Neuron (in vitro differentiated cells): ENCODE results near the gene SPDYE17.
"Not testable (repeated sequence)": the region's sequence is repeated elsewhere in the genome, so short reads cannot be mapped to it uniquely, and the experiment has no call there.

Experiments used
- H2AFZ ChIP-seq: one replicate; pipeline ENCODE4 v1.6.1; 2013; ENCODE audit warnings: low read depth, mild to moderate bottlenecking, inconsistent platforms, low read length, moderate library complexity
- H3K27me3 ChIP-seq: one replicate; pipeline ENCODE4 v1.6.1; 2013; ENCODE audit warnings: low read length; ENCODE audit not compliant: insufficient read depth
- H3K36me3 ChIP-seq: one replicate; pipeline ENCODE4 v1.6.1; 2013; ENCODE audit warnings: low read length; ENCODE audit not compliant: insufficient read depth
- H3K4me1 ChIP-seq: one replicate; pipeline ENCODE4 v1.6.1; 2013; ENCODE audit warnings: low read length; ENCODE audit not compliant: insufficient read depth
- H3K4me3 ChIP-seq: 2 replicates; pipeline ENCODE4 v1.5.1; 2013; ENCODE audit warnings: mild to moderate bottlenecking, low read length, moderate library complexity
- H3K9me3 ChIP-seq: one replicate; pipeline ENCODE4 v1.6.1; 2013; ENCODE audit warnings: low read length

SPDYE17 gene

GRCh38 chr7:77006127-77007110 is 25.7 kb downstream of the SPDYE17 start:
- H3K36me3 ChIP-seq, H3K4me1 ChIP-seq, H3K27me3 ChIP-seq, H3K9me3 ChIP-seq, H2AFZ ChIP-seq, H3K4me3 ChIP-seq: not testable (repeated sequence)

DNA sequence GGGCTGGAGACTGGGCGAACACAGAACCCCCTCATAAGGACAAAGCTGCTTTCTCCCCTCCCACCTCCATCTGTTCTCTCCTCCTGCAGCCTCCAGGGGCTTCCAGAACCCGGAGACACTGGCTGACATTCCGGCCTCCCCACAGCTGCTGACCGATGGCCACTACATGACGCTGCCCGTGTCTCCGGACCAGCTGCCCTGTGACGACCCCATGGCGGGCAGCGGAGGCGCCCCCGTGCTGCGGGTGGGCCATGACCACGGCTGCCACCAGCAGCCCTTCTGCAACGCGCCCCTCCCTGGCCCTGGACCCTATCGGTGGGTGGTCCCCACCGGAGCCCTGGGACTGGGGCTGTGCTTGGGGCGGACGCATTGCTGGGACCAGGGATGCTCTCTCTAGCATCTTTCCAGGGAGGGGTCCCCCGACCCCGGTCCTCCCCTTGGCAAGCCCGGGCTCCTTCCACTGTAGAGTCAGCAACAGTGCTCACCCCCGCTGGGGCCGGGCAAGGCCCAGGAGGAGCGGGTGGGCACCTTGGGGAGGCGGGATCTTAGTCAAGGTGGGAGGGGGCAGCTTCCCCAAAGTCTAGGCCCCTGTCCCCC is 26.6 kb downstream of the SPDYE17 start:
- H3K4me3 ChIP-seq, H3K36me3 ChIP-seq, H2AFZ ChIP-seq, H3K4me1 ChIP-seq, H3K9me3 ChIP-seq, H3K27me3 ChIP-seq: not testable (repeated sequence)

- H3K4me3 ChIP-seq, H3K36me3 ChIP-seq, H3K9me3 ChIP-seq, H3K27me3 ChIP-seq, H2AFZ ChIP-seq, H3K4me1 ChIP-seq: not testable (repeated sequence)
These were observed 28.0 kb downstream of the SPDYE17 start for GRCh38 chr7:77004151-77004550.

GRCh38 chr7:77003241-77003640 is 28.9 kb downstream of the SPDYE17 start:
- not testable (repeated sequence) for H3K4me1 ChIP-seq, H3K4me3 ChIP-seq, H3K27me3 ChIP-seq

GRCh38 chr7:77002678-77003233 is 29.4 kb downstream of the SPDYE17 start:
- not testable (repeated sequence) for H3K9me3 ChIP-seq, H3K4me3 ChIP-seq, H3K4me1 ChIP-seq, H2AFZ ChIP-seq, H3K36me3 ChIP-seq, H3K27me3 ChIP-seq

More at GRCh38 chr7:77003241-77003640, 28.9 kb downstream of the SPDYE17 start:
- H3K9me3 ChIP-seq, H2AFZ ChIP-seq, H3K36me3 ChIP-seq: not testable (repeated sequence)

DNA sequence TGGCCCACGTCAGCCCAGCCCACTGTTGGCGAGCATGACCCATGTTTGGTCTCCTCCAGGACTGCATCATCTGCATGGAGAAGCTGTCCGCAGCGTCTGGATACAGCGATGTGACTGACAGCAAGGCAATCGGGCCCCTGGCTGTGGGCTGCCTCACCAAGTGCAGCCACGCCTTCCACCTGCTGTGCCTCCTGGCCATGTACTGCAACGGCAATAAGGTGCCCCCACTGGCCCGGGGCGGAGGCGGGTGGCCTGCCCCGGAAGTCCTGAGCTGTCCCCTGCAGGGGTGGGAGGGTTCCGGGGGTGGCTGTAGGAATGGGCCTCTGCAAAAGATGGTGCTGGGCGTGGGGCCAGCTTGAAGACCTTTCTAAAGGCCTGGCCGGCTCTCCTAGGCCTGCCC is 30.1 kb downstream of the SPDYE17 start:
- H3K36me3 ChIP-seq, H3K4me3 ChIP-seq, H3K9me3 ChIP-seq, H2AFZ ChIP-seq, H3K4me1 ChIP-seq, H3K27me3 ChIP-seq: not testable (repeated sequence)

- H3K4me3 ChIP-seq, H2AFZ ChIP-seq, H3K36me3 ChIP-seq, H3K4me1 ChIP-seq, H3K27me3 ChIP-seq, H3K9me3 ChIP-seq: not testable (repeated sequence)
These were observed 32.6 kb downstream of the SPDYE17 start for GRCh38 chr7:76999474-77000107.

DNA sequence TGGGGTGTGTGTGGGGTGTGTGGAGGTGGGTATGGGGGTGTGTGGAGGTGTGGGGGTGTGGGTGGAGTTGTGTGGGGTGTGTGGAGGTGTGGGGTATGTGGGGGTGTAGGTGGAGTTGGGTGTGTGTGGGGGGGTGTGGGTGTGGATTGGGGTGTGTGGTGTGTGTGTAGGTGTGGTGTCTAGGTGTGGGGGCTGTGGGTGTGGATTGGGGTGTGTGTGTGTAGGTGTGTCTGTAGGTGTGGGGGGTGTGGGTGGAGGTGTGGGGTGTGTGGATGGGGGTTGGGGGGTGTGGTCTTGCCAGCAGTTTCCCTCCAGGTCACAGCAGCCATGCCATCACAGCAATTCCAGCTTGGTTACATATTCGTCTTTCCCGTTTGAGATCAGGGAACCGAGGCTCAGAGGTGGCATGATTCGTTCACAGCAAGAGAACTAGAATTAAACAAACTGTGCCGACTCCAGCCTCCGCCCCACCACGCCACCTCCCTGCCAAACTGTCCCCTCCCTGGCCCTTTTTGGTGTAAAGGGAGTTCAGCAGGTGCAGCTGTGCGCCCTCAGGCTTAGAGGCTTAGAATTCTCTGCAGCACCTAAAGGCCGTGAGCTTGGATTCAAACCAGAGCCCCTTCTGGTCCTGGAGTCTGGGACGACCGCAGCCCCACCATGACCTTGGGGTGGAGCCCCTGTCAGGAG is 33.3 kb downstream of the SPDYE17 start:
- not testable (repeated sequence) for H3K27me3 ChIP-seq, H3K4me1 ChIP-seq, H3K9me3 ChIP-seq, H2AFZ ChIP-seq, H3K4me3 ChIP-seq, H3K36me3 ChIP-seq

DNA sequence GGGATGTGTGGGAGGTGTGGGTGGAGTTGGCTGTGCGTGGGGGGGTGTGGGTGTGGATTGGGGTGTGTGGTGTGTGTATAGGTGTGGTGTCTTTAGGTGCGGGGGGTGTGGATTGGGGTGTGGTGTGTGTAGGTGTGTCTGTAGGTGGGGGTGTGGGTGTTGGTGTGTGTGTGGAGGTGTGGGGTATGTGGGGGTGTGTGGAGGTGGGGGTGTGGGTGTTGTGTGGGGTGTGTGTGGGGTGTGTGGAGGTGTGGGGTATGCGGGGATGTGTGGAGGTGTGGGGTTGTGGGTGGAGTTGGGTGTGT is 33.9 kb downstream of the SPDYE17 start:
- no peaks in the 10 kb centered on the region for H3K9me3 ChIP-seq
- H2AFZ ChIP-seq, result no peak overlapping the region

GRCh38 chr7:76997381-76998284 is 34.5 kb downstream of the SPDYE17 start:
- Histone ChIP-seq H3K4me3 (no peak overlapping the region), H3K9me3 (no peaks in the 10 kb centered on the region), H3K27me3 (no peaks in the 10 kb centered on the region), H3K4me1 (no peaks in the 10 kb centered on the region), H3K36me3 (peaks cover 2% of the 10 kb centered on the region), H2AFZ (no peak overlapping the region)

More for the DNA sequence above, 33.9 kb downstream of the SPDYE17 start:
- no peaks in the 10 kb centered on the region for H3K27me3 ChIP-seq
- no peaks in the 10 kb centered on the region for H3K4me1 ChIP-seq
- peaks cover 2% of the 10 kb centered on the region for H3K36me3 ChIP-seq
- no peak overlapping the region for H3K4me3 ChIP-seq

DNA sequence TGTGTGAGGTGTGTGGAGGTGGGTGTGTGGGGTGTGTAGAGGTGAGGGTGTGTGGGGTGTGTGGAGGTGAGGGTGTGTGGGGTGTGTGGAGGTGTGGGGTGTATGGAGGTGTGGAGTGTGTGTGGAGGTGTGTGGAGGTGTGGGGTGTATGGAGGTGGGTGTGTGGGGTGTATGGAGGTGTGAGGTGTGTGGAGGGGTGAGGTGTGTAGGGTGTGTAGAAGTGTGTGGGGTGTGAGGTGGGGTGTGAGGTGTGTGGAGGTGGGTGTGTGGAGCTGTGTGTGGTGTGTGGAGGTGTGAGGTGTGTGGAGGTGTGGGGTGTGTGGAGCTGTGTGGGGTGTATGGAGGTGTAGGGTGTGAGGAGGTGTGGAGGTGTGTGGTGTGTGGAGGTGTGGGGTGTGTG is 35.2 kb downstream of the SPDYE17 start:
- H3K27me3 ChIP-seq, result not testable (repeated sequence)

DNA sequence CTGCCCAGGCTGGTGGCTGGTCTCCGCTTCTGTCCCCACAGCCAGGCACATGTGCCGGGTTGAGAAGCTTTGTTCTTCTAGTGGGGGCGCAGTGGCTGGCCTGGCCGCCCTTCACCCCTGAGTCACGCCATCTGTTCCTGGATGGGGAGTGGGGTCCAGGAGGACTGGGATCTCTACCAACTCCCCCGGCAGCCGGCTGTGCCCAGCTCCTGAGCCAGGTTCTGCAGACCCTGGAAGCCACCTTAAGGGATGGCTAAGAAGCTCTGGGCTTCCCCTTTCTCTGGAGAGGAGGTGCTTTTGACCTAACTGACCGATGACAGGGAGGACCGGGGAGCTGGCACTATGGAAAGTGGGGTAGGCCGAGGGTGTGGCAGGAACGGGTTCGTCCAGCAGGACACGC is 37.9 kb downstream of the SPDYE17 start:
- H3K4me3 ChIP-seq, H3K36me3 ChIP-seq, H3K4me1 ChIP-seq, H3K27me3 ChIP-seq, H2AFZ ChIP-seq, H3K9me3 ChIP-seq: not testable (repeated sequence)

More for the DNA sequence above, 35.2 kb downstream of the SPDYE17 start:
- H2AFZ ChIP-seq, H3K4me3 ChIP-seq, H3K36me3 ChIP-seq, H3K4me1 ChIP-seq, H3K9me3 ChIP-seq: not testable (repeated sequence)
